H1 (cell line): ENCODE measurements around the gene EED.

Experiments
- CEBPB ChIP-seq: IDR thresholded peaks from 2 replicates; pipeline ENCODE4 v1.6.1; 2012; ENCODE audit warnings: low read depth, low read length
- CREB1 ChIP-seq: IDR thresholded peaks from 2 replicates; pipeline ENCODE4 v1.6.1; 2012; ENCODE audit warnings: inconsistent platforms
- CTCF ChIP-seq, 3 experiments: IDR thresholded peaks; 1 replicate in 2 of 3; 2 replicates in 1 of 3; pipeline versions ENCODE4 v1.5.1 to v1.6.1; 2011; ENCODE audit warnings: low read length in 3 of 3, mild to moderate bottlenecking in 3 of 3, inconsistent platforms in 2 of 3, low read depth in 1 of 3, moderate library complexity in 1 of 3; ENCODE audit not compliant: insufficient read depth in 1 of 3; ENCODE audit errors: control extremely low read depth in 1 of 3
- EZH2 ChIP-seq: fragments of 200-600 bp; sonication (generic); IDR thresholded peaks from 2 replicates; pipeline ENCODE4 v1.7.1; 2012; ENCODE audit warnings: low read depth, mild to moderate bottlenecking, moderate library complexity, low read length, inconsistent platforms; ENCODE audit not compliant: severe bottlenecking
- HDAC2 ChIP-seq, 2 experiments: fragments of 300-600 bp in 1 of 2; sonication (generic) in 1 of 2; IDR thresholded peaks; 2 replicates each; pipeline ENCODE4 v1.6.1; 2011 to 2012; ENCODE audit warnings: low read depth in 2 of 2, low read length in 2 of 2, mild to moderate bottlenecking in 2 of 2, moderate library complexity in 2 of 2, borderline replicate concordance in 1 of 2, inconsistent platforms in 1 of 2
- POLR2AphosphoS5 ChIP-seq: IDR thresholded peaks from 2 replicates; pipeline ENCODE4 v1.6.1; 2011; ENCODE audit warnings: low read depth, low read length
- ZNF274 ChIP-seq: IDR thresholded peaks from 2 replicates; pipeline ENCODE4 v1.7.0; 2012; ENCODE audit warnings: low read length, borderline replicate concordance; ENCODE audit errors: extremely low read depth

- TF ChIP-seq EZH2 (no peak), POLR2AphosphoS5 (no peak), ZNF274 (no peak), HDAC2 (IDR thresholded peaks at IDR 0.05; ENCODE audit: borderline replicate concordance in 1 of 2, low read depth in 2 of 2, low read length in 2 of 2) (no peak), CTCF (IDR thresholded peaks at IDR 0.05; ENCODE audit: control extremely low read depth in 1 of 3, insufficient read depth in 1 of 3, low read depth in 1 of 3, low read length in 3 of 3) (no peak), CREB1 (no peak), CEBPB (no peak)
These were observed 44.4 kb downstream of the EED start for GRCh38 chr11:86288776-86289507.
